NCI-H1930 (cell line): ENCODE data around the gene PPP2R1B.
"Not testable (repeated sequence)": the region's sequence is repeated elsewhere in the genome, so short reads cannot be mapped to it uniquely, and the experiment has no call there.

ENCODE experiments used
- DNase-seq, 2 experiments: peaks; one replicate each; lab custom pipeline; 2025; lab: John Stamatoyannopoulos, UW

Gene PPP2R1B

GRCh38 chr11:111726301-111726713, 39.9 kb downstream of the PPP2R1B start:
- DNase-seq, result no peak

- DNase-seq, result no peak
Measured at GRCh38 chr11:111725621-111726020, 40.6 kb downstream of the PPP2R1B start.

- no peak for DNase-seq
Measured at GRCh38 chr11:111724615-111725129, 41.5 kb downstream of the PPP2R1B start.

GRCh38 chr11:111723595-111723994, 42.6 kb downstream of the PPP2R1B start:
- no peak for DNase-seq

- no peak for DNase-seq
Measured at GRCh38 chr11:111722501-111722900, 43.7 kb downstream of the PPP2R1B start.

- no peak for DNase-seq
Measured at GRCh38 chr11:111720801-111721494, 45.2 kb downstream of the PPP2R1B start.

- DNase-seq, result no peak
Measured at GRCh38 chr11:111719379-111719778, 46.8 kb downstream of the PPP2R1B start.

- no peak for DNase-seq
Measured at GRCh38 chr11:111718859-111719258, 47.3 kb downstream of the PPP2R1B start.

- no peak for DNase-seq
Measured at GRCh38 chr11:111718436-111718835, 47.8 kb downstream of the PPP2R1B start.

GRCh38 chr11:111717660-111718059, 48.5 kb downstream of the PPP2R1B start:
- not testable (repeated sequence) for DNase-seq

GRCh38 chr11:111715142-111715816, 50.9 kb downstream of the PPP2R1B start:
- no peak for DNase-seq

- DNase-seq, result no peak
Measured at GRCh38 chr11:111714522-111714921, 51.7 kb downstream of the PPP2R1B start.

GRCh38 chr11:111707691-111708067, 58.5 kb downstream of the PPP2R1B start:
- DNase-seq, result no peak

GRCh38 chr11:111707039-111707690, 59.0 kb downstream of the PPP2R1B start:
- DNase-seq, result no peak

GRCh38 chr11:111703576-111703975, 62.6 kb downstream of the PPP2R1B start:
- no peak for DNase-seq

- no peak for DNase-seq
Measured at GRCh38 chr11:111702623-111703022, 63.6 kb downstream of the PPP2R1B start.

- DNase-seq, result no peak
Measured at GRCh38 chr11:111700162-111700561, 66.0 kb downstream of the PPP2R1B start.

- DNase-seq, result no peak
Measured at GRCh38 chr11:111699579-111700156, 66.5 kb downstream of the PPP2R1B start.

GRCh38 chr11:111698852-111699559, 67.2 kb downstream of the PPP2R1B start:
- no peak for DNase-seq

GRCh38 chr11:111697933-111698371, 68.2 kb downstream of the PPP2R1B start:
- no peak for DNase-seq

- DNase-seq, result no peak
Measured at GRCh38 chr11:111696556-111696955, 69.6 kb downstream of the PPP2R1B start.

GRCh38 chr11:111694851-111695250, 71.3 kb downstream of the PPP2R1B start:
- no peak for DNase-seq
